ENCODE data around the gene MMP17.
A peak's percentile ranks its signal among the peaks of the same experiment; 100 is the strongest.

MMP17 gene

DNA sequence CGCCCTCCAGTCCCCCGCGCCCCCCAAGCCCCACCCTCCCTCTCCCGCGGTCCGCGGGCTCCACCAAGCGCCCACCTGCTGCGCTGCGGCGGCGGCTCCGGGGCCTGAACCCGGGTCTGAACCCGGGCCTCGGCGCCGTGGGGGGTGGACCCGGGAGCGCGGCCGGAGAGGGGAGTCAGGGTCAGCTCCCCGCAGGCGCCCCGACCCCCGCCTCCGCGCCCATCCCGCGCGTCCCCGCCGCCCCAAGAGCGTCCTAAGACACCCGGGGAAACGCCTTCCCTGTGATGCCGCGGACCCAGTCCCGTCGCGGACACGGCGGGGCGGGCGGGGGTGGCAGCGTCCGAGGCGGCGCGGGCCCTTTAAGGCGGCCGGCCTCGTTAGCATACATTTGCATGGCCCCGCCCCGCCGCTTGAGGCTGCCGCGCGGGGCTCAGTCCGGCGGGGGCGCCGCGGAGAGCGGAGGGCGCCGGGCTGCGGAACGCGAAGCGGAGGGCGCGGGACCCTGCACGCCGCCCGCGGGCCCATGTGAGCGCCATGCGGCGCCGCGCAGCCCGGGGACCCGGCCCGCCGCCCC lies at the start of gene MMP17:
Gene MMP17, plus strand, starts transcription at position 433 of the 574 bp plus-strand sequence. Its CDS starts 102 bp downstream, at position 535.
- DNase-seq (ENCODE audit: low read depth in 2 of 3, low spot score in 1 of 3), result peak in 1 of 3 donors; percentile 8

DNA sequence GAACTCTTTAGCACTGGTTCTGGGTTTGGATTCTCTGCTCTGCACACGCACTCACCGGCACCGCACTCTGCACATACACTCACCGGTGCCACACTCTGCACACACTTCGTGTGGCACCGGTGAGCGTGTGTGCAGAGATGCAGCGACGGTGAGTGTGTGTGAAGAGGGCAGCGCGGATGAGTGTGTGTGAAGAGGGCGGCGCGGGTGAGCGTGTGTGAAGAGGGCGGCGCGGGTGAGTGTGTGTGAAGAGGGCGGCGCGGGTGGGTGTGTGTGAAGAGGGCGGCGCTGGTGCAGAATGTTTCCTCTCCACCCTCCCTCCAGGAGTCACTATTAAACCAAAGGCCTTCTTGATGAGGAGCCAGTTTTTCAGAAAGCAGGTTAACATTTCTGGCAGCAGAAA lies 49.2 kb upstream of the MMP17 start:
- DNase-seq (ENCODE audit: low read depth in 2 of 3, low spot score in 1 of 3), result no peak

DNA sequence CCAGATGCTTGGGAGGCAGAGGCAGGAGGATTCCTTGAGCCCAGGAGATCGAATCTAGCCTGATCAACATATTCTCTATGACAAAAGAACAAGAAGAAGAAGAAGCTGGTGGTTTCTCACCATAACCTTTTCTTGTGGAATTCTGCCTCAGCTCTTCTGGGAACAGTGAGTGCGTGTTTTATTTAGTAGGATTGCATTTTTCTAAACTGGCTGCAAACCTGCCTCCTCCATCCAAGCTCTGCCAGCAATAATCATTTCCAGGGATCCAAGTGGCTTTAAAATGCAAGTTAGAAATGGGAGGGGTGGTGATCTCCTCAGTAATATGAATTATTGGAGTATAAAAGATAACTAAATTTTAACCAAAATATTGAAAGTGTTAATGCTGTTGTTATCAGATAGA lies 46.1 kb upstream of the MMP17 start:
- DNase-seq (ENCODE audit: low read depth in 2 of 3, low spot score in 1 of 3), result no peak

DNA sequence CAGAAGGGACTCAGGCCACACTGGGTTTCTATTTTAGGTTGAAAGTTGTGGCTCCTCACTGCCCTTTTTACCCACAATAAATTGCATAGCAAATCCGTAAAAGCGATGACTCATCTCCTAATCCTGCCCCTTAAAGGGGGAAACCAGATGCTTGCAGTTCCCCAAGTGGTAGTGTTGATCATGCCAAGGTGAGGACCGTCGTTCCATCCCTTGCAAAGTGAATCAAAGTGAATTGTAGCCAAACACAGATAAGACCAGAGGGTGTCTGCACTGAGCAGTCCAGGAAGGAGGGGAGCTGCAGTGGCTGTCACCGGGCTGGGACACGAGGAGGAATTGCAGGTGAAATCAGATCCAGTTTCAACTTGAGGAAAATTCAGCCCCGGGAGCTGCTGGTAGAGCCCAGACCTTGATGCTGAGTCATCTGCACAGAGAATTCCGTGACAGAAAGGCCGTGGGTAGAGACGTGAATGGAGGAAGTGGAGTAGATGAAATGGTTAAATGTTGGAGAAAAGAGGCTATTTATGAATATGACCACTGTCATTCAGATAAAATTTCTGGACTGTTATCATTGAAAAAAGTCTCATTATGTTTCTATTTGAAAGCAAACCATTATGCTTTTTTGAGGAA lies 44.2 kb upstream of the MMP17 start:
- no peak for DNase-seq (ENCODE audit: low read depth in 2 of 3, low spot score in 1 of 3)

DNA sequence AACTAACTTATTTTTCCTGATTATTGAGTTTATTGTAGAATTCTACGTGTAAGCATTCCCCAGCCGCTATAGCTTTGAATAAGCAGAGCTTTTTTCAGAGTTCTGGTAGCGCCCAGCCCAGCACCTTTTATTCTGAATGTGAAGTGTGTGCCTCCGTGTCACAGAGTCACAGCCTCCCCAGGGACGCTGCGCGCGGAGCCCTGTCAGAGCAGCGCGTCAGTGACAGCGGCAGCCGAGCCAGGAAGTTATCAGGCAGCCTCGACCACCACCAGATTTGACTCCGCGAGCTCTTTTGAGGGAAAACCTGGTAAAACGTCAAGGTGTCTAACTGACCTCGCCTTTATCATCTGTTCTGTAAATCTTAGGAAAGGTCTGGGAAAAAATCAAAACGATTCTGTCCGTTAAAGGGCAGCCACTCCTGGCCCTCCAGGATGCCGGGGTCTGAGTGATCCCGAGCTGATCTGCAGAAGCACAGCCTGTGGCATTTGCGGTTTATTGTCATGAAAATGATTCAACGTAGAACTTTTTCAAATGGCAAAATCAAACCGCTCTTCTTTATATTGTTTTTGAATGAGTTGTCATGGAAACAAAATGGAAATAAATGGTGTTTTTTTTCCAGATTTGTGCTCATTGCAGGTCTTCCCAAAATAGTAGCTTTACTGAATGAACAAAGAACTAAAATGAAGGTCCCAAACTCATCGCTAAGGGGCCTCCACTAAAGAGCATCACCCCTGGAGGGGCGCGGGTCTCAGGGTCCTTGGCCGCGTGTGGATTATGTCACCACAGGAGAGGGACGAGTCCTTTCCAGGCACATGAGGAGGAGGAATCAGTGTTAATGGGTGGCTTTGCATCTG lies 43.1 kb upstream of the MMP17 start:
- DNase-seq (ENCODE audit: low read depth in 2 of 3, low spot score in 1 of 3), result no peak

DNA sequence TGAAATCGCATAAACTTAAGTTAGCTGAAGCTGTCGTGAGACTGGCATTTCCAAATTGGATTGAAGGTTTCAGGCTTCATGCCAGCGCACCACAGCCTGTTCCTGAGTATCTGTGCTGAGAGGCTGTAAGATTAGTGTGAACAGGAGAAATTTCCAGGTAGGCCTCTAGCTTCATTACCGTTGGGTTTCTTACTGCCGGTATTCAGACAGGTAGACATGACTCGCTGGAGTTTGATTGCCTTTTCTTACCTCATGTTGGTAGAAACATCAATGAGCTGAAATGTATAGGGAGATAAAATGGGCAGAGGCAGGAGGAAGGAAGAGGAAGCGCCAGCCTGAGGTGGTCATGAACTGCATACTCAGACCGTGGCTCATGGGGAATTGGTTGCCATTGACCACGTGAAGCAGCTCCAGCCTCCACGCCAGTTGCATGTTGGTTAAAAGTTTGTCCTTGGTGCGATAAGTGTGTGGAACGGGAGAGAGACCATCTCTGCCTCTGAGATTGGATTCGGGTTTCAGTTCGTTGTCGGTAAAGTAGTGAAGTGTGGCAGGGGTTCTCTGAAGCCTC lies 42.3 kb upstream of the MMP17 start:
- no peak for DNase-seq (ENCODE audit: low read depth in 2 of 3, low spot score in 1 of 3)

DNA sequence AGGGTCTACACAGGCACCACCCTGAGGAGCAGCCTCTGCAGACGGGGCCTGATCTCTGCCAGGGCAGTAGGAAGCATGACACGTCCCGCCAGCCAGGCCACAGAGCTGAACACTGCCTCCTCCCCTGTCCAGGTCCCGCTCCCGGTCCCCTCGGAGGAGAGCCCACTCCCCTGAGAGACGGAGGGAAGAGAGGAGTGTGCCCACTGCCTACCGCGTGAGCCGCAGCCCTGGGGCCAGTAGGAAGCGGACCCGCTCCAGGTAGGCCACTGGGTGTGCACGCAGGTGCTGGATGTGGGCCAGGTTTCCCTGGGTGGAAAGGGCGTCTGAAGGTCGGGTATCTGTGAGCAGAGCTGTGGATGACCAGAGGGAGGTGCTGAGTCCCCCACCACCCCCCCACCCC lies 41.9 kb upstream of the MMP17 start:
- no peak for DNase-seq (ENCODE audit: low read depth in 2 of 3, low spot score in 1 of 3)

DNA sequence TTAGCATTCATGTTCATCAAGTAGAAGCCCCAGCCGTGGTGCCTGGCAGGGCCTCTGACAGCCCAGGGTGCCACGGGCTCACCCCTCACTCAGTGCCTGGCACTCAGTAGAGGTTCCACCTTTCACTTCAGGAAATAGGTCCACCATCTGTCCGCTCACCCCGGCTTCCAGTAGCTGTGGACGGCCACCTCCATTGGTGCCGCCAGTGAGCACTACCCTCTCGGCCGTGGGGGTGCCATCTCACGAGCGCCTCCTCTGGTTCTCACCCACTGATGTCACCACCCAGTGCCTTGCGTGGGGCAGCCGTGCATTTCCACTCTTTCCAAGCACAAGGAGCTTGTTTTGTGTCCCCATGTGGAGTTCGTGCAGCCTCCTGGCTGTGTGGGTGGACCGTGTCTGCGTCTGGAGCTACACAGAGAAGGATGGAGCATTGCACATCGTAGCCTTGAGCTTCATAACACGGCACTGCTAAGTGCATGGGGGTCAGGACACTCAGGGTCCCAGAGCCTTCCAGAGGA lies 41.0 kb upstream of the MMP17 start:
- DNase-seq (ENCODE audit: low read depth in 2 of 3, low spot score in 1 of 3), result no peak

DNA sequence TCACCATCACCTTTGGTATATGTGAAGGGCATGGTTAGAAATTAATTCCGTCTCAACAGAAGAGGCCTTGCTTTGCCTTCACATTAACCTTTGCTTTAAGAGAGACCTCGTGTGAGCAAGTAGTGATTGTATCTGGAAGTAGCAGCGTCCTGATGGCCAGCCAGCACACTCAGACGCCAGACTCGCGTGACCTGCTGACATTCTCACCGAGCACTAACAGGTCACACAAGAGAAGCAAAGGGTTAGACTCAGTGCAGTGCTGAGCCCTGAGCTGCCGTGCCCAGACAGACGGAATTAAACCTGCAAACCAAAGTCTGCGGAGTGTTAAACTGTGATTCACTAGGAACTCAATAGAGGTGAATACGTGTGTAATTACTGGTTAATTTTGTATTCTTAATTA lies 40.1 kb upstream of the MMP17 start:
- no peak for DNase-seq (ENCODE audit: low read depth in 2 of 3, low spot score in 1 of 3)

DNA sequence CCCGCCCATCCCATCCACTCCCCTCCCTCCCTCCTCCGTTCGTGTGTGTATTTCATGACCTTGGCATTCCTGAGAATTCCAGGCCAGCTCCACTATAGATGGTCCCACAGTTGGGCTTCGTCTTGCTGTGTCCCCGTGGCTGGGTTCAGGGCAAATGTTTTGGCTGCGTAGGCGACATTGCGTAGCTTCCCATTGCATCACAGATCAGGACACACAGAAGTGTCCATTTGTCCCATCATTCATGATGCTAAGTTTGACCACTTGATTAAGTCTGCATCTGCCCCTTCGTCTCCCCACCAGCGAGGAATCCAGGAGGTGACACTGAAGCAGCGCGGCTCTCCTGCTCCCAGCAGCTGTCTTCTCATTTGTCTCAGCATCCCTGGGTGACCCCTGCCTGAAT lies 38.6 kb upstream of the MMP17 start:
- no peak for DNase-seq (ENCODE audit: low read depth in 2 of 3, low spot score in 1 of 3)

DNA sequence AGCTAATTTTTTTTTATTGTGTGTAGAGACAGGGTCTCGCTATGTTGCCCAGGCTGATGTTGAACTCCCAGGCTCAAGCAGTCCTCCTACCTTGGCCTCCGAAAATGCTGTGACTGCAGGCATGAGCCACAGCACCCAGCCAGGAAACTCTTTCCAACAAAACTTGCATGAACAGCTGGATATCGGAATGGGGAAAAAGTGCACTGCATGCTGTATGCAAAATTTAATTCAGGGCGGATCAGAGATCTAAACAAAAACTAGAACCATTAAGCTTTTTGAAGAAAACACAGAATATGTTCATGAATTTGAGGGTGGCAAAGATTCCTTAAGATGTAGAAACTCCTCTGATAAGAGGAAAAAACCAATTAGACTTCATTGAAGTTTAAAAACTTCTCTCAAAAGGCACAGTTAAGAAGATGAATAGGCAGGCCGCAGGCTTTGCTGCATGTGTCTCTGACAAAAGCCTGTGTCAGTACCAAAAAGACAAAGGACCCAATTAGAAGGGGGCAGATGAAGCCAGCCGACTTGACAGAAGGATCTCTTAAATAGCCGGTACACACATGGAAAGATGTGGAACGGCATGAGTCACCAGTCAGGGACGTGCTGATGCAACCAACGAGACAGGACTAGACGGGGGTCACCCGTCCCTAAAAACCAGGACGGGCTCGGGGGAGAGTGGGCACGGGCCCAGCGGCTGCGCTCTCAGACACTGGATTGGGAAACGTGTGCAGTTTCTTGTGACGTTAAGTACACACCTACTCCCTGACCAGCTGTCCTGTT lies 34.8 kb upstream of the MMP17 start:
- no peak for DNase-seq (ENCODE audit: low read depth in 2 of 3, low spot score in 1 of 3)

DNA sequence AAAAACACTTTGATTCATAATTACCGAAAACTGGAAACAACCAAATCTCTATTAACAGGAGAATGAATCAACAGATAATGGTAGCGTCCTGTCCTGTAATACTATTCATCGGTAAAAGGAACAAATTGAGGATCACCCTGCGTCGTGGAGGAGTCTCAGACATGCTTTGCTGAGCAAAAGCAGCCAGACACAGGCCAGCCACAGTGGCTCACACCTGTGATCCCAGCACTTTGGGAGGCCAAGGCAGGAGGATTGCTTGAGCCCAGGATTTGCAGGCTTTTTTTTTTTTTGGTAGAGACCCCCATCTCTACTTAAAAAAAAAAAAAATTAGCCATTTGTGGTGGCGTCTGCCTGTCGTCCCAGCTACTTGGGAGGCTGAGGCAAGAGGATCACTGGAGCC lies 34.1 kb upstream of the MMP17 start:
- no peak for DNase-seq (ENCODE audit: low read depth in 2 of 3, low spot score in 1 of 3)

DNA sequence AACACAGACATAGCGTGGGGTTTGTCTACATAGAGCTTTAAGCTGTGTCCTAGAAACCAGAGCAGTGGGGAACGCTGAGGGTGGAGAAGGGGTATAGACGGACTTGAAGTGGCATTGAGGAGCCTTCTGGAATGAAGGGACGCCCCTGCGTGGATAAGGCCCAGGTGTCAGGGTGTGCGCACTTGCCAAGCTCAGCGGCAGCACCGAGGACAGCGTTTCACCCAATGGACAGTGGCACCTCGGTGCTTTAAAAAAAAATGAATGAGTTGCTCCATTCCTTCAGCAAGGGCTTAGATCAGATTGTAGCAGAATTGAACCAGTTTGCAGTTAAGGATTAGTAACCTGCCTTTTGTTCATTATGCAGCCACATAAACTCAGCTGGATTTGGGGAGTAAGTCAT lies 33.6 kb upstream of the MMP17 start:
- no peak for DNase-seq (ENCODE audit: low read depth in 2 of 3, low spot score in 1 of 3)

DNA sequence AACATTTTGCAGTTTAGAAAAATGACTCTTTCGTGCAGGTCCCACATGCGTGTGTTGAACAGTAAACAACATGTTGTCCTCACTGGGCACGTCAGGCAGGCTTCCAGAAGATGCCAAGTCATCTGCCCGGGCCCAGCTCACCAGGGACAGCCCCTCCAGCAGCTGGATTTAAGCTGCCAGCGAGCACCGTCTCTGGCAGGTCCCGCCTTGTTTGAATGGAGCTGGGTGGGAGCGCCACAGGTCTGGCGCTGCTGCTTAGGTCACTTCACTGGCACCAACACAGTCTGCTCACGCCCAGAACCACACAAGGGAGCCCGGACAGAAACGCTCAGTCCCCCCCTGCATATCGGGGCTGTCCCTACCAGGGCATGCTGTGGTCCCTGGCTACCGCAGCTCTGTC lies 33.1 kb upstream of the MMP17 start:
- no peak for DNase-seq (ENCODE audit: low read depth in 2 of 3, low spot score in 1 of 3)

DNA sequence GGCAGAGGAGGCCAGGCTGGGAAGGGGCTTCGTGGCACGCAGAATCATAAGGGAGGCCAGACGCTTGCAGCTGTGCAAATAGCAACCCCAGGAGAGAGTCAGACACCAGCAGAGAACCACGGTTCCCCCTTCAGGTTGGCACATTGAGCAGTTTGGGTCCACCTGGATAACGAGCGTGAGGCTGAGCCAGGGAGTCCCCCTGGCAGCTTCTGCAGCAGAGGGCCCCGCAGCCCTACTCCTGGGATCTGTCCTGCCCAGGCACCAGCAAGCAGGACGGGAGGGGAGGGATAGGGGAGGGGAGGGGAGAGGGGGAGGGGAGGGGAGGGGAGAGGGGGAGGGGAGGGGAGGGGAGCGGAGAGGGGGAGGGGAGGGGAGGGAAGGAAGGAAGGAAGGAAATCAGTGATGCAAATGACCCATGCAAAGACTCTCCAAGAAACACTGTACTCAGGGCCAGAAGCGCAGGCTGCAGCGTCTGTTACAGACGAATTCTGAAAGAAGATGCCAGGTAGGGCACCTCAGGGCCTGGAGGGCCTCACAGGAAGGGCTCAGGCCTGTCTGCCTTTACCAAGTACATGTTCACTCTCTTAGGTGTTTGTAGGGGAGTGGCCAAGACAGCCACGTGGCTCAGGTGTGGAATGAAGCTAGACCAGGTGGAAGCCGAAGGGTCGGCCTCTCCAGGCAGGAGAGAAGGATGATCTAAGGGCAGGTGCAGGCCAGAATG lies 32.3 kb upstream of the MMP17 start:
- DNase-seq (ENCODE audit: low read depth in 2 of 3, low spot score in 1 of 3), result no peak

DNA sequence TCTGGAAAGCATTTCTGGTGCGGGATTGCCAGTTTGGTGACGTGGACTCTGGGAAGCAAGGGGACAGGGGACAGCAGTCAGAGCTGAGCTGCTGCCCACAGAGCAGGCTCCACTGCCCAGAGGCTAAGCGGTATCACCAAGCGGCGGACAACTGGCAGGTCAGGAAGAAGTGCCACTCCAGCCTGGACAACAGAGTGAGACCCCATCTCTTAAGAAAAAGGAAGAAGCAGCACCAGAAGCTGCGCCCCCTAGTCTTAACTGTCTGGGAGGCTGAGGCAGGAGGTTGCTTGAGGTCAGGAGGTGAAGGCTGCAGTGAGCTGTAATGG lies 31.8 kb upstream of the MMP17 start:
- DNase-seq (ENCODE audit: low read depth in 2 of 3, low spot score in 1 of 3), result no peak

DNA sequence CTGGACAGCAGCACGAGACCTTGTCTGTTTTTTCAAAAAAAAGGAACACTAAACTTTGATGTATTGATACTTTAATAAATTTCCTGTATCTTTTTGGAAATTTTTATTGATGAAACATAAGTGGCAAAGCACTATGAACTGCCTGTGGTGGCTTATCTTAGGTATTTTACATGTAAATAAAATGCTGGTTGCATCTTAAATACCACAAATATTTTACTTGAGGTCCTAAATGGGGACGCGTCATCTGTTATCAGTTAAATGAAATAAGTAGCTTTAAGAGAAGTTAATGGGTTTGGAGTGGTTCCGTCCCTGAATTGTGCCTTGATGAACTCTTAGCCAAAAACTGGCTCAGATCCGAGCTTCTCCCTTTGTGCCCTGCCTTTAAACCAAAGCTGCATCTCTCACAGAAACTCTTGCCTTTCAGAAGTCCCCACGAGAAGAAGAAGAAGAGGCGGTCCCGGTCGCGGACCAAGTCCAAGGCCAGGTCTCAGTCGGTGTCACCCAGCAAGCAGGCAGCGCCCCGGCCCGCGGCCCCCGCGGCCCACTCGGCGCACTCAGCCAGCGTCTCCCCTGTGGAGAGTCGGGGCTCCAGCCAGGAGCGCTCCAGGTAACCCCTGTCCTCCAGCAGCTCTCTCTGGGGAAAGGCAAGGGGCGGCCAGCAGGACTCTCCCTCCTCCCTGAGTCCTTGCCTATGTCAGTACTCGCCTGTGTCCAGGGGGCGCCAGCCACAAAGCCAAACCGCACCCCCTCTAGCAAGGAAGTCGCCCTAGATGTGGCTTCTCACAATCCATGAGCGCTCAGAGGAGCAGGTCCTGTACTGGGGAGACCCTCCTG lies 31.2 kb upstream of the MMP17 start:
- DNase-seq (ENCODE audit: low read depth in 2 of 3, low spot score in 1 of 3), result no peak

DNA sequence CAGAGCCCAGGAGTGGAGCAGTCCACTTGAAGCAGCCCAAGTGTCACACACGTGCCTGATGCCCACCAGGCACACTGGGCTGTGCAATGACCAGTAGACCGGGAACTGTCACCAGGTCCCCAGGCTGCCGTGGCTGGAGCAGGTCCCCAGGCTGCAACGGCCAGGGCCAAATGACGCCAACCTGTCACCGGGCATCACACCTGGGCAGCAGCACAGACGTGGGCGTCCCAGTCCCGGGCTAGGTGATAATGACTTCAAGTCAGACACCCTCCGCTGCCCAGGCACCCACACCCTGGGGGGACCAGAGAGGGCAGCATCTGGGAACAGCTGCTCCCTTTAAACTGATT lies 30.6 kb upstream of the MMP17 start:
- no peak for DNase-seq (ENCODE audit: low read depth in 2 of 3, low spot score in 1 of 3)

DNA sequence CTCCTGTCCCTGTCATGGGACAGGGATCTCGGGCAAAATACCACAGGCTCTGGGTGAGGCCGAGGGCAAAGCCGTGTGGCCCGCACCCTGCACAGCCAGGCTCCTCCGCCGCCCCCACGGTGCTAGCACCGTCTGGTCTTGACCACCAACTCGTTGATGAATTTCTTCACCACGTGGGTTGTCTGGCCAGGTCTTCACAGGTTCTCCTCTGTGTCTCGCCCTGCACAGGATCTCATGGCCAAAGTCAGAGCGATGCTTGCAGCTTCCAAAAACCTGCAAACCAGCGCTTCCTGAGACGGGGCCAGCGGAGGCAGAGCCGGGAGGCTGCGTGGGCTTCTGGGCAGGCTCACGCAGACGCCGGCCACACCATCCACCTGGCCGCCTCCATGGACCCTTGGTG lies 29.0 kb upstream of the MMP17 start:
- DNase-seq (ENCODE audit: low read depth in 2 of 3, low spot score in 1 of 3), result no peak
